Dedifferentiated amniotic fluid mesenchymal stem cell (primary cell): ENCODE data around the gene ELOVL2.
A peak's percentile ranks its signal among the peaks of the same experiment; 100 is the strongest.

Source experiments
- DNase-seq: peaks from one replicate; pipeline ENCODE4 v3.0.0-alpha.2; 2016; ENCODE audit errors: extremely low spot score

ELOVL2 gene

GRCh38 chr6:11058406-11058805, 14.3 kb upstream of the ELOVL2 start:
- DNase-seq, result no peak

GRCh38 chr6:11056871-11057270, 12.8 kb upstream of the ELOVL2 start:
- no peak for DNase-seq

GRCh38 chr6:11055127-11055627, 11.1 kb upstream of the ELOVL2 start:
- no peak for DNase-seq

GRCh38 chr6:11054722-11055121, 10.6 kb upstream of the ELOVL2 start:
- DNase-seq, result no peak

DNA sequence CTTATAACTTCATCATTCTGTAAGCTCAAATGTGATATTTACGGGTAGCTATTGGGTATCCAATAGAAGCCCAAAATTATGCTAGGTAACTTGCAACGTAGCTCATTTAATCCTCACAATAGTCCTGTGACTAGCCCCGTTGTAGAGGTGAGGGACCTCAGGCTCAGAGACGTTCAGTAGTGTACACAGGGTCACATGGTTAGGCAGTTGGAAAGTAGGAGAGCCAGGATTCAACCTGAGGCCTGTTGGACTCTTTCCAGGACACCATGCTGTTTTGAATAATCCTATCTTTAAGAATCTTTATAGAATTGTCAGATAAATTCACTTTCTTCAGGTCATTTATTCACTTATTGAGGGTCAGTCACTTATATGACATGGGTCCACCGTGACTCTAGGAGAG, 9.2 kb upstream of the ELOVL2 start:
- no peak for DNase-seq

DNA sequence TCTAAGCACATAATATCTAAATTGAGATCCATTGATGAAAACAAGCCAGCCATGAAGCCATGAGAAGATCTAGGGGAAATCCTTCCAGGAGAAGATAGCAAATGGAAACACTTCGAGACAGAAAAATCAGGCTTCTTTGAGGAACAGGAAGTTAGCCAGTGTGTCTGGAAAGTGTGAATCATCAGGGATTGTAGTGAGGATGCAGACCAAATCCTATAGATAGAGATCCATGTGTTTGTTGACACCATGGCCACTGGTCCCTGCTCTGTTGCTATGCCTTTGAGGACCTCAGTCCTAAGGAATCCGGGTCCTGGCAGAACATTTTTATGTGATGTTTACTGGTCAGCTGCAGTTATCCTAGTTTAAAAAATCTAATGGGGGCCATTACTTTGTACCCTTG, 6.6 kb upstream of the ELOVL2 start:
- DNase-seq, result no peak

GRCh38 chr6:11044712-11045167, 635 bp upstream of the ELOVL2 start:
- no peak for DNase-seq

- no peak for DNase-seq
These were observed 636 bp downstream of the ELOVL2 start for GRCh38 chr6:11043378-11043960.

GRCh38 chr6:11042750-11043377, 1.2 kb downstream of the ELOVL2 start:
- no peak for DNase-seq

- no peak for DNase-seq
These were observed 1.9 kb downstream of the ELOVL2 start for GRCh38 chr6:11042025-11042749.

DNA sequence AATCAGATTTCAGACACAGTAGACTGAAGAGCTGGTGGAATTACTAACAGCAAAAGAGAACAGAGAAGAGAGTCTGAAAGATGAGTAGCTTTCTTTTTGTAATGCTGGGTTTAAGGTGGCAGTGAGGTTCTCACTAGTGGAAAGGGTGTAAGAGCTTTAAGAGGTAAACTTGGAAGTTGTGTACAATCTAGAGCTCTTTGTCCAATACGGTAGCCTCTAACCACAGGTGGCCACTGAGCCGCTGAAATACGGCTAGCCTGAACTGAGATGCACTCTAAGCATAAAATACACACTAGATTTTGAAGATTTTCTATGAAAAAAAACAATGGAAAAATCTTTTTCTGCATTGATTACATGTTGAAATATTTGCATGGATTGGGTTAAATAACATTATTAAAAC, 4.0 kb downstream of the ELOVL2 start:
- no peak for DNase-seq

DNA sequence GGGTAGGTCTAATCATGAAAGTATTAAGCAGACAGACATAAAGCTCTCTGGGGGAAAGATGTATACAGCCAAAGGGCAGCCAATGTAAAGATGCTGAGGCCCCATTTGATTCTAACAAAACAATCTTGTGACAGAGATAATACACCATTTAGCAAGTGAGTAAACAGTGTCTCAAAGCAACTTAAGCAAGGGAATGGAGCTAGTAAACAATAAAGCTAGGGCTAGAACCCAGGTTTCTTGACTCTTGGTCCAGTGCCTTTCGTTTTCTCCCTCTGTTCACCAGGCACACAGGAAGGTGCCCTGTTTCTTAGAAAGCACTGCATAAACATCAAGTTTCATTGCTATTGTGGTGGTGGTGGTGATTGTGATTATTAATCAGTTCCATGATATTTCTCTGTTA, 5.1 kb downstream of the ELOVL2 start:
- DNase-seq, result no peak

DNA sequence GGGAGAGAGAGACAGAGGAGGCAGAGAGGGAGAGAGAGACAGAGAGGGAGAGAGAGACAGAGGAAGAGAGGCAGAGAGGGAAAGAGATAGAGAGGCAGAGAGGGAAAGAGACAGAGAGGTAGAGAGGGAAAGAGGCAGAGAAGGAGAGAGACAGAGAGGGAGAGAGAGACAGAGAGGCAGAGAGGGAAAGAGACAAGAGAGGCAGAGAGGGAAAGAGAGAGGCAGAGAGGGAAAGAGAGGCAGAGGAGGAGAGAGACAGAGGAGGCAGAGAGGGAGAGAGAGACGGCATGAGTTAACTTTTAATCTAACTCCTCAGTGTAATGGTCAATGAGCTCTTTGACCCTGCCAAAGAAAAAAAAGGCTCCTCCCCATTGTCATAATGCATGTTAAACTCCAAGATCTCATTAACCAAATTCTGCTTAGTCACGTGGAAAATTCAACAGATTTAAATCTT, 7.1 kb downstream of the ELOVL2 start:
- DNase-seq, result no peak

- no peak for DNase-seq
These were observed 7.8 kb downstream of the ELOVL2 start for GRCh38 chr6:11036351-11036740.

DNA sequence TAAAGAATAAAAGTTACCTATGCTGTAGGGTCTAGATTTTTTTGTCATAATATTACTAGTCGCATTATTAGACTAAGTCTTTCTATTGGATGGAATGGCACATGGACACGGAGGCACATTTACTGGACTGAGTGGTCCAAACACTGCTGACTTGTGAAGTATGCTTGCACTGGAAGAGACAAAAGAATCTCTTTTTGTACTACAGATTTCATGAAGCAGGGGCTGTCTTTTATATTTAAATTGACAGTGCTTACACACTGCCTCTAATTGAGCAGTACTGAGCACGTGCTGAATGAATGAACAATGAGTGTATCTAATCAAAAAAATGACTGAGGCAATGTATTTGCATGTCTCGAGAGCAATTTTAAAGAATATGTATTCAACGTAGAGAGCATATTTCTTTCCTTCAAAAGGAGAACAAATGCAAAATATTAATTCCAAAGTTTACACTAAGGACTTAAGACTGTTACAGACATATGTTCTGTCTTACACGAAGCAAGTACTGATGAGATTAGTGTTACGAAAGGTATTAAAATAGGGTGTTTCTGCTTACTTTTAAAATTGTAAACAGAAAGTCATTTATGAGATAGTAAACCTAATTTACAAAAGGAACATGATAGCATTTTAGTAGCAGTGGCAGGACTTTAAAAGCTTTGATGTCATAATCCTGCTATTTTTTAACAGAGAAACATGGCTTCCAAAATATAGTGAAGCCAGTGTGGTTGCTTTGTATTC, 8.3 kb downstream of the ELOVL2 start:
- DNase-seq, result no peak

DNA sequence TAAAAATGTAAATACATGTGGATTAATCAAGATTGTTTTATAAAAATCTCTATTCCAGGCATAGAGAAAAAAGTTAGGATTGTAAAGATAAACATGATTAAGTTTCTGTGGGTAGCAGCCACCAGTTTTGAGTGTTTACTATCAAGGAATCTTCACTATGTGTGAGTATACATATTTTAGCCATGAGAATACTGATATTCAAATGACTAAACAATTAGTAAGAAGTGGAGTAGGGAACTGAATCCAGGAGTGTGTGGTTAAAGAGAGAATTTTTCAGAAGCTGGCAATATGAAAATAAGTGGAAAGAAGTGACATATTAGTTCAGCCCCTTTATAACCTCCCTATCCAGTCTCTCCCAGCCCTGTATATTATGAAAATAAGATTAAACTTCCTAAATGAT, 10.3 kb downstream of the ELOVL2 start:
- peak; percentile 37 for DNase-seq

- no peak for DNase-seq
These were observed 13.2 kb downstream of the ELOVL2 start for GRCh38 chr6:11030904-11031303.

DNA sequence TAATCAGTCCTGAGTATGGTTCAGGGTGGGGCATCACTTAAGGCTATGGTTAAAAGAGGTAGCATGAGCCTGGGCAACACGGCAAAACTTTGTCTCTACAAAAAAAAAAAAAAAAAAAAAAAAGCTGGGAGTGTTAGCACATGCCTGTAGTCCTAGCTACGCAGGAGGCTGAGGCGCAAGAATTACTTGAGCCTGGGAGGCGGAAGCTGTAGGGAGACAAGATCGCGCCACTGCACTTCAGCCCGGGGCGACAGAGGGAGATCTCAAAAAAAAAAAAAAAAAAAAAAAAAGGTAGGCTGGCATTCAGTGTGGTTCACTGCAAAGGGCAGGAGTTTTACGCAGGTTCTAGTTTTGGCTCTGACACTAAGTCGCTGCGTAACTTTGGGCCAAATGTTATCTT, 15.1 kb downstream of the ELOVL2 start:
- no peak for DNase-seq

DNA sequence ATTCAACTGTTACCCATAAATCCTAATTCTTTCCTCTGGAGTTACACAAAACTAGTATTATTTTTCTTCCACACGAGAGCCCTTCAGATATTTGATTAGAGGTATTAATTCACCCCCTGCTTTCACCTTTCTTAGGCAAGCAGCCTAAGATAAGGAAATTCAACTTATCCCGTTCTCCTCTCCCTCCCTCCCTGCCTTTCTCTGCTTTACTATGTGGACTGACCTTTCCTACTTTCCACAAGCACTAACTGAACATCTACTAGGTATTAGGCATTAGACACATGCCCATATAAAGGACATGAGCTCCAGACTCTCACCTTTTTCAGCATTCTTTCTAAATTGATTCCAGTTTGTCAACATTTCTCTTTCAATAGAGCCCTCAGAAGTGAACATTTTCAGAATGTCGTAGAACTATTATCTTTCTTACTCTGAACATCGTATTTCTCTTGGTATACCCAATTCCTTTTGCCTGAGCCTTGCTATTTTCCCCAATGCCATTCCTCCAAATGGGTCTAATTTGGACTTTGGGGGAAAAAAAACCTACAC, 16.5 kb downstream of the ELOVL2 start:
- no peak for DNase-seq

GRCh38 chr6:11025921-11026635, 18.0 kb downstream of the ELOVL2 start:
- DNase-seq, result no peak

DNA sequence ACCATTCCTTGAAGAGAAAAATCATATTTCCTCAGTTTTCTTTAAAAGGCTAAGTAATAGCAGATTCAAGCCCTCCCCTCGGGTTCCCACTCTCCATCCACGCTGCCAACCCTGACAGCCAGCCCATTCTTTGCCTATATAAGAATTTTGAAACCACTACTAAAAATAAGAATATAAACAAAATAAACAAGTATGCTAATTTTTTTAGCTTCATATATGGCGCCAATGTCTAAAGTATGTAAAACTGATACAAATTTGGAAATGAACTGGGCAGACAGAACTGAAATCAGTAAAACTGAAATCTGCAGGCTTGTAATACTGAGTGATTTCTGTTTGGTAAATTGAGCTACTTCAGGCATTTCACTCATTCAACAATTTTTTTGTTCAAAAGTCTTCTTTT, 19.0 kb downstream of the ELOVL2 start:
- DNase-seq, result no peak
